ENCODE results near the gene SAMD5.

The SAMD5 gene

DNA sequence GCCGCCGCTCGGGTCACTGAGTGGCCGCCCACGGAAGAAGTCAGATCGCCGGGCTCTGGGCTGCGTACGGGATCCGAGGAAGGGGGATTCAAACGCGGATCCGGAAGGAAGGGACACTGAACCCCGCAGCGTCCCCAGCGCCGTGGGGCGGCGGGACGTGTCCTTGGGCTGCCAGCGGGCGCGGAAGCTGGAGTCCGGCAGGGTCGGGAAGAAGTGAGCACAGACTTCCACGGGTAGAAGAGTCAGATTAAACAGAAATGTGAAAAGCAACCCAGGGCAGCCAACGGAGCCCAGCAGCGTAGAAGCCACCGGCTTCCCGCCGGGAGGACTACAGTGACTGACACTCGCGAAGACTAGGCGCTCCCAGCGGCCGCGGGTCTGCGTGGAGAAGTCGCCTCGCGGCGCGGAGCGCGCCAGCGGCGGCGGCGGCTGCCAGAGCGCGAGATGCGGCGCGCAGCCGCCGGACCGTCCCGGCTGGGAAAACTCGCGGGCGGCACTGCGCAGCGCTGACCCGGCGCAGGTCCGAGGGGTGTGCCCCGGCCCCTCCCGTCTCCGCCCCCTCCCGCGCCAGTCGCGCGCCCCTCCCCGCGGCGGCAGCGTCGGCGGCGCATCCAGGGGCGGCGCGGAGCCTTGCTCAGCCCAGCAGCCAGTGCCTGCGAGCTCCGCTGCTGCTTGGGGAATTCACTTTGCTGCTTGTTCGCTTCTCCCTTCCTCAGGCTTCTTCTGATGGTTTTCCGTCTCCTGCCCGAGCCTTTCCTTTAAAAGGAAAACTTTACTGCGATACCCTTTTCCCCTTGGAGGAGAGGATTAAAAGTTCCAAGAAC, at the start of gene SAMD5:
Gene SAMD5, plus strand, starts transcription at position 649 of the 824 bp plus-strand sequence. CDS start 239 bp downstream, outside the sequence.
- DNase-seq (ENCODE audit: low read depth), result peak; percentile 82

GRCh38 chr6:147459780-147460179, 48.7 kb upstream of the SAMD5 start:
- peak; percentile 9 for DNase-seq (ENCODE audit: low read depth)

DNA sequence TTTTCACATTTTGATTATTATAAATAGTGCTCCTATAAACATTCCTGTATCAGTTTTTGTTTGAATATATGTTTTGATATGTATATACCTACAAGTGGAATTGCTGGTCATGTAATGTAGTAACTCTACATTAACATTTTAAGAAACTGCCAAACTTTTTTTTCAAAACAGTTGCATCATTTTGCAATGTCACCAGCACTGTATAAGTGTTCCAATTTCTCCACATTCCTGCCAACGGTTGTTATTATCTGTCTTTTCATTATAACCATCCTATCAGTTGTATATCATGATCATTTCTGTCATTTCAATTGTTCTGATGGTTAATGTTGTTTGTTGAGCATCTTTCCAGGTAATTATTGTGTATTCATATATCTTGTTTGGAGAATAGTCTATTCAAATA, 44.8 kb upstream of the SAMD5 start:
- no peak for DNase-seq (ENCODE audit: low read depth)

DNA sequence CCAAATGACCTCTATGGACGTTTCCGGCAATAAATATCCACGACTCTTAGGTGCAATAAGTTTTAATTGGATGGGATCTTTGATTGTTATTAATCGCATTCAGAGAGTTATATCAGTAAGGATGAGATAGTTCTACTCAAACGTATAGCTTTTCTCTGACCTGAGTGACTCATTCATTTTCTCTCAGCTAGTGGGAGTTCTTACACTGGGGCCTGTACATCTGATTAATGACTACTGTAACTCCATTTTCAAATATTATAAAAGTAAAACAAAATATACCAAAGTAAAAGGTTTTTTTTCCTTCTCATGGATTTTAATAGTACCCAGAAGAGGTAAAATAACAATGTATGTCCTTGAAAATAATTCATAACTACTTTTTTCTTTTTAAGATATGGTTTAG, 41.1 kb upstream of the SAMD5 start:
- DNase-seq (ENCODE audit: low read depth), result no peak

- DNase-seq (ENCODE audit: low read depth), result no peak
Measured at GRCh38 chr6:147467886-147468285, 40.6 kb upstream of the SAMD5 start.

- DNase-seq (ENCODE audit: low read depth), result no peak
Measured at GRCh38 chr6:147468634-147469033, 39.9 kb upstream of the SAMD5 start.

DNA sequence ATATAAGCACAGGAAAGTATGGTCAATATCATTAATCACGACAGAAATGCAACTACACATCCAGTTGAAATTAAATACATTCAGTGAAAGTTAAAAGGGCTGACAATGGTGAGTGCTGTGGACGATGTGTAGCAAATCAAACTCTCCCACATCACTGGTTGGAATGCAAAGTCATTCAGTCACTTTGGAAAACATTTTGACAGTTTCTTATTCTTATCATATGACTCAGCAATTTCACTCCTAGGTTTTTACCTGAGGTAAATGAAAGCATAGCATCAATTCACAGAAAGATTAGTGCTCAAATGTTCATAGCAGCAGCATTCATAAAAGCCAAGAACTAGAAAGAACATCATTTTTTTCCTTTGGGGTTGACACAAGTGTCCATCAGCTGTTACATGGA, 28.6 kb upstream of the SAMD5 start:
- DNase-seq (ENCODE audit: low read depth), result no peak

- no peak for DNase-seq (ENCODE audit: low read depth)
Measured at GRCh38 chr6:147486683-147487082, 21.8 kb upstream of the SAMD5 start.

GRCh38 chr6:147497472-147497871, 11.0 kb upstream of the SAMD5 start:
- DNase-seq (ENCODE audit: low read depth), result no peak

DNA sequence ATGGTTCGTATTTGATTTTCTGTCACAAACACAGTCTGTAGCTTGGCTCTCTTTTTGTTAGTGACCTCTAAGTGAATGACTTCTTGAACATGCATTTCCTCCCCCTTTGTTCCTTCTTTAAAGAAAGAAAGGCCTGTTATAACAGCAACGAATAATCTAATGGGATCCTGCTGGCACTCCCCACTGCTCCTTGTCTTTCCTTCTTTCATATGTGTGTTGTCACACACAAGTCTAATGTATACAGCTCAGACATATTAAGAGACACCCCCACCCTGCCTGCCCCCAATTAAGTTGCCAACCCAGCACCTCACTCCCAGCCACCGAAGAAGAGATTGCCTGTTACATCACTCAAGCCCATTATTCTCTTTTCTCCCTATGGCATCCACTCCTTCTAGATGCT, 4.9 kb upstream of the SAMD5 start:
- DNase-seq (ENCODE audit: low read depth), result no peak

DNA sequence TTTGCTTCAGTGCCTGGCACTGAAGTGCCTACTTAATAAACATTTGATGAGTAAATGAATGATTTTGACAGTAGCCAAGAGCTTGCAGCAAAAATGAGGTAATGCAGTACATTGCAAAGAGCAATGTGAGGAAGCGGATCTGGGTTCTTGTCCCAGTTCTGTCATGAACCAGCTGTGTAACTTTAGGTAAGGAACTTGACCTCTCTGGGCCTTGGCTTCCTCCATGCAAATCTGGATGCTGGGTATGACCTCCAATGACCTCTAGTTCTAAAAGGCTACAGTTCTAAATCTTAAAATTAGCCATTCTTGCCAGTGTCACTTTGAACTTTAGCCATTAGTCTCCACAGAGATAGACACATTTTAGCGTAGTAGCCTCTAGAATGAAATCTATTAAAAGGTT, 3.6 kb upstream of the SAMD5 start:
- no peak for DNase-seq (ENCODE audit: low read depth)

DNA sequence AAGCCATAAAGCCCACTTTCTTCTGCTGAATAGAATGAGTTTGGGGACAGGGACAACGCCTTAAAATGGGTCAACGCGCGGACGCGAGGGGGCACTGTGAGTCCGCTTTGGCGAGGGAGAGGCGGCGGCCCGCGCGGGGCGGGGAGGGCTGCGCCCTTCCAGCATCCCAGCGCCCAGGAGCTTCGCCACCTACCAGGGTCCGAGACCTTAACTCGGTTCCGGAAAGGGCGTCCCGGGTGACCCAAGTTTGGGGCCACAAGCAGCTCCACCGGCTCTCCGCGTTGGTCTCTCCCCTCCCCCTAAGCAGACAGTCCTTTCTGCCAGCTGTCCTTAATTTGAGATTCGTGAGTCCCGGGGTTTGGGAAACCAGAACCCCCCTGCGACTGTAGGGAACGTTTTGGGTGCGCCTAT, 1.8 kb upstream of the SAMD5 start:
- DNase-seq (ENCODE audit: low read depth), result peak; percentile 64

- DNase-seq (ENCODE audit: low read depth), result peak; percentile 41
Measured at GRCh38 chr6:147507162-147508041, 1.1 kb upstream of the SAMD5 start.

GRCh38 chr6:147508866-147509608, 547 bp downstream of the SAMD5 start:
- no peak for DNase-seq (ENCODE audit: low read depth)

DNA sequence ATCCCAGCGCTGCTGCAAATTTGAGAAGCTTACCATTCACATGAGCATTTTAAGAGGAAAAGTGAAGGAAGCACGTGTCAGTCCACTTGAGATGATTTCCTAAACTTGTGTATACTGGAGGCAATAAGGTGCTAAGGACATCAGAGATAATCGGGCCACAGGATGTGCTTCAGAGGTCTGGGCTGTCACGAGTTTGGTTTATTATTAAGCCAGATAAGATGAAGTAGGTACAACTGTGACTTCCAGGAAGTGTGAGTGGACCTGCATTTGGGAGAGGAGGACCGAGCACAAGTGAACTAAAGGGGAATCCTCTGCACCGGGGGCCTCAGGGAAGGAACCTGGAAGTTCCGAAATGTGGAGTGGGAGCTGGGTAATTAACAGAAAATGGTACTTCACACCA, 1.4 kb downstream of the SAMD5 start:
- peak; percentile 22 for DNase-seq (ENCODE audit: low read depth)

GRCh38 chr6:147510929-147511590, 2.6 kb downstream of the SAMD5 start:
- DNase-seq (ENCODE audit: low read depth), result no peak

DNA sequence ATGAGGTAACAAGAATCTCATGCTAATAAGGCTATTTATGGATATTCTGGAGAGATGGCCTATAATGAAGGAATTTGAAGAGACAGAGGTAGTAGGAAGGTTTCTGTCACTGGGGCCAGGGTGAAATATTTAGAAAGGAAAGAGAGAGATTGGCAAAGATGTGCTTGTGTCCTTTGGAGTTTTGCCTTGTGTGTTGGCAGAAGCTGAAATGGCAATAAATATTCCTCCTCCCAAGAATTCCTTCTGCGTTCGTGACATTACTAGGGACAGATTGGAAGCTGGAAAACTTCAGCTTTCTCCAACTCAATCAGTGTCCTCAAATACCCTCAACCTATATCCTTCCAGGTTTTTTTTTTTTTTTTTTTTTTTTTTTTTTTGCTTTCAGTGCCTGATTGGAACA, 6.3 kb downstream of the SAMD5 start:
- DNase-seq (ENCODE audit: low read depth), result peak; percentile 32

DNA sequence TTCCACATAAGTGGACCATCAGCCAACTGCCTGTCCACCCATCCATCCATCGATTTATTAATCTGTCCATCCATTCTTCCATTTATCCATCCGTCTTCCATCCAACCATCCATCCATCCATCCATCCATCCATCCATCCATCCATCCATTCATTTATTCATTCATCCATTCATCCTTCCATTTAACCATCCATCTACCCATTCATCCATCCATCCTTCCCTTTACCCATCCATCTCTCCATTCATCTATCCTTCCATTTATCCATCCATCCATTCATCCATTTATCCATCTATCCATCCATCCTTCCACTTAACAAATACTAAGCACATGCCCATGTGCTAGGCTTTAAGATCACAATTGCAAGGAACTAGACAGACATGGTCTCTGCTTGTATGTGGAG, 6.8 kb downstream of the SAMD5 start:
- DNase-seq (ENCODE audit: low read depth), result no peak

GRCh38 chr6:147522597-147522996, 14.1 kb downstream of the SAMD5 start:
- no peak for DNase-seq (ENCODE audit: low read depth)

GRCh38 chr6:147525519-147526209, 17.2 kb downstream of the SAMD5 start:
- DNase-seq (ENCODE audit: low read depth), result no peak

- DNase-seq (ENCODE audit: low read depth), result no peak
Measured at GRCh38 chr6:147527197-147527596, 18.7 kb downstream of the SAMD5 start.
